Left lung (tissue), 10 donors: ENCODE results near the gene HERC4. TPM values are rescaled to one million over a fixed set of nuclear protein-coding genes. Genes with fewer than 3 reads are reported as not detected.
A peak's percentile ranks its signal among the peaks of the same experiment; 100 is the strongest.

Source experiments
- ATAC-seq: fragments of 200-7000 bp; cut with Tn5 transposase; one replicate; pipeline ENCODE4 v1.9.1; 2020; ENCODE audit warnings: moderate library complexity
- DNase-seq, 4 donors: peaks; one replicate each; pipeline ENCODE4 v3.0.0-alpha.2; 2013 to 2020
- H3K27ac ChIP-seq, 2 donors: fragments of 200-600 bp; sonication (generic) in 1 of 2; one replicate each; pipeline versions ENCODE4 v1.5.0 to v1.8.0; 2020 to 2021
- H3K27me3 ChIP-seq, 2 donors: fragments of 200-600 bp; sonication (generic) in 1 of 2; one replicate each; pipeline versions ENCODE4 v1.5.0 to v1.8.0; 2020 to 2021
- H3K36me3 ChIP-seq, 2 donors: fragments of 200-600 bp; sonication (generic) in 1 of 2; one replicate each; pipeline versions ENCODE4 v1.5.0 to v1.8.0; 2020 to 2021
- H3K4me1 ChIP-seq, 2 donors: fragments of 200-600 bp; one replicate each; pipeline ENCODE4 v1.8.0; 2021
- H3K4me3 ChIP-seq, 2 donors: fragments of 200-600 bp; sonication (generic) in 1 of 2; one replicate each; pipeline versions ENCODE4 v1.5.0 to v1.8.0; 2020 to 2021; ENCODE audit warnings: mild to moderate bottlenecking in 1 of 2
- H3K9me3 ChIP-seq, 2 donors: fragments of 200-600 bp; sonication (generic) in 1 of 2; one replicate each; pipeline versions ENCODE4 v1.5.0 to v1.8.0; 2020 to 2021
- intact Hi-C, 2 donors: fragments of 100-400 bp; cut with DNase I; formaldehyde crosslinking; loops; one replicate each; pipeline versions ENCODE4 v1.11.2 to v1.14.2; 2022
- polyA plus RNA-seq, 6 donors: library from polyadenylated mRNA; unstranded; fragments of 120-200 nt; gene quantifications; one replicate each; pipeline ENCODE4 v1.2.1, GENCODE V29; 2013; ENCODE audit not compliant: insufficient read length in 6 of 6
- total RNA-seq, 2 donors: library from RNA; stranded (reverse); fragmentation: NEBNext Ultra II Directional; extraction: Animal tissue kit (Norgen Biotek cat#: 25700); gene quantifications; one replicate each; pipeline ENCODE4 v1.2.1, GENCODE V29; 2021
- TF ChIP-seq, protein P1 (sequence below), 2 donors: fragments of 200-600 bp; sonication (generic) in 1 of 2; IDR thresholded peaks; one replicate each; pipeline versions ENCODE4 v1.5.0 to v1.8.0; 2021; ENCODE audit warnings: antibody characterized with exemption in 2 of 2
- donor health status: DM: no; HTN: yes; CAD: no.
- donor health status: DM: no; HTN: no; CAD: no.

The HERC4 gene
- total and polyA plus RNA-seq, 8 donors, result 51.5 to 65.7 (median 61.1) TPM

GRCh38 chr10:68103901-68104300 lies 28.8 kb upstream of the HERC4 start:
- Histone ChIP-seq H3K4me1 (no peaks in the 10 kb centered on the region), H3K36me3 (no peaks in the 10 kb centered on the region), H3K27me3 (no peaks in the 10 kb centered on the region), H3K4me3 (no peak overlapping the region), H3K27ac (no peak overlapping the region), H3K9me3 (no peaks in the 10 kb centered on the region)
- DNase-seq, result no peak
- intact Hi-C loops, result no loop called here
- TF ChIP-seq, protein P1, sequence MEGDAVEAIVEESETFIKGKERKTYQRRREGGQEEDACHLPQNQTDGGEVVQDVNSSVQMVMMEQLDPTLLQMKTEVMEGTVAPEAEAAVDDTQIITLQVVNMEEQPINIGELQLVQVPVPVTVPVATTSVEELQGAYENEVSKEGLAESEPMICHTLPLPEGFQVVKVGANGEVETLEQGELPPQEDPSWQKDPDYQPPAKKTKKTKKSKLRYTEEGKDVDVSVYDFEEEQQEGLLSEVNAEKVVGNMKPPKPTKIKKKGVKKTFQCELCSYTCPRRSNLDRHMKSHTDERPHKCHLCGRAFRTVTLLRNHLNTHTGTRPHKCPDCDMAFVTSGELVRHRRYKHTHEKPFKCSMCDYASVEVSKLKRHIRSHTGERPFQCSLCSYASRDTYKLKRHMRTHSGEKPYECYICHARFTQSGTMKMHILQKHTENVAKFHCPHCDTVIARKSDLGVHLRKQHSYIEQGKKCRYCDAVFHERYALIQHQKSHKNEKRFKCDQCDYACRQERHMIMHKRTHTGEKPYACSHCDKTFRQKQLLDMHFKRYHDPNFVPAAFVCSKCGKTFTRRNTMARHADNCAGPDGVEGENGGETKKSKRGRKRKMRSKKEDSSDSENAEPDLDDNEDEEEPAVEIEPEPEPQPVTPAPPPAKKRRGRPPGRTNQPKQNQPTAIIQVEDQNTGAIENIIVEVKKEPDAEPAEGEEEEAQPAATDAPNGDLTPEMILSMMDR (IDR thresholded peaks at IDR 0.05), result no peak
- no peak for ATAC-seq

- DNase-seq (no peak), ATAC-seq (no peak)
- no peaks in the 10 kb centered on the region for H3K27me3 ChIP-seq
- TF ChIP-seq, protein P1 (IDR thresholded peaks at IDR 0.05), result no peak
- H3K27ac ChIP-seq, result no peak overlapping the region
- H3K36me3 ChIP-seq, result no peaks in the 10 kb centered on the region
- H3K9me3 ChIP-seq, result no peaks in the 10 kb centered on the region
- H3K4me1 ChIP-seq, result no peaks in the 10 kb centered on the region
- intact Hi-C loops, result no loop called here
- H3K4me3 ChIP-seq, result no peak overlapping the region
Observed at GRCh38 chr10:68103261-68103878, 28.3 kb upstream of the HERC4 start.

- no peak for DNase-seq
- ATAC-seq, result no peak
- no peak overlapping the region for H3K27ac ChIP-seq
- no peaks in the 10 kb centered on the region for H3K27me3 ChIP-seq
- H3K9me3 ChIP-seq, result no peaks in the 10 kb centered on the region
- TF ChIP-seq, protein P1 (IDR thresholded peaks at IDR 0.05), result no peak
- H3K36me3 ChIP-seq, result no peaks in the 10 kb centered on the region
- H3K4me3 ChIP-seq, result no peak overlapping the region
- intact Hi-C loops, result no loop called here
- no peaks in the 10 kb centered on the region for H3K4me1 ChIP-seq
Observed at GRCh38 chr10:68101066-68101465, 26.0 kb upstream of the HERC4 start.

DNA sequence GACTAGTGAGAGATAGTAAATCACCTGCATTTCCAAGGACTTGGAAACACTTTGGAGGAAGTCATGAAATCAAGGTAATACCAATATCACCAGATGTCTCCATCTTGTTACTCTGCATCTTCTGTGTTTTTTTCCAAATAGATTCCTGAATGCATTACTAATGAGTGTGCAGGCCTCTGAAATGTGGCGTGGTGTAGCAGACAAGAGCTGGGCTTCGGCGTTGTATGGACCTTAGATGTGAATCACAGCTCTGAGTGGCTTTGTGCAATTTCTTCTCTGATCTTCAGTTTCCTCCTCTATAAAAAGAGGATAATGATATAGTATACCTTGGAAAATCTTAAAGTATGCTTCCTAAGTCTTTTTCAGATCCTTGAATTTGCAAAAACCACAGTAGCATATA lies 24.7 kb upstream of the HERC4 start:
- Histone ChIP-seq H3K36me3 (no peaks in the 10 kb centered on the region), H3K27ac (no peak overlapping the region), H3K4me3 (no peak overlapping the region), H3K9me3 (no peaks in the 10 kb centered on the region), H3K27me3 (no peaks in the 10 kb centered on the region), H3K4me1 (no peaks in the 10 kb centered on the region)
- TF ChIP-seq, protein P1 (IDR thresholded peaks at IDR 0.05), result no peak
- ATAC-seq, result no peak
- DNase-seq, result no peak
- intact Hi-C loops, result no loop called here

GRCh38 chr10:68096913-68097516 lies 21.9 kb upstream of the HERC4 start:
- Histone ChIP-seq H3K27me3 (no peaks in the 10 kb centered on the region), H3K4me1 (no peaks in the 10 kb centered on the region), H3K4me3 (no peak overlapping the region), H3K36me3 (no peaks in the 10 kb centered on the region), H3K9me3 (no peaks in the 10 kb centered on the region), H3K27ac (no peak overlapping the region)
- DNase-seq (no peak), ATAC-seq (peak; percentile 85)
- intact Hi-C loops, result no loop called here
- TF ChIP-seq, protein P1 (IDR thresholded peaks at IDR 0.05), result no peak
